GM18526 (cell line): ENCODE measurements around the gene SH3GLB1.

ENCODE experiments used
- POLR2A ChIP-seq: IDR thresholded peaks from 3 replicates; pipeline ENCODE4 v1.6.1; 2011; ENCODE audit not compliant: insufficient read length; ENCODE audit errors: extremely low read depth

The SH3GLB1 gene

GRCh38 chr1:86714159-86714558 is 9.8 kb downstream of the SH3GLB1 start:
- TF ChIP-seq POLR2A, result no peak

GRCh38 chr1:86714561-86715244 is 10.3 kb downstream of the SH3GLB1 start:
- no peak for TF ChIP-seq POLR2A

- TF ChIP-seq POLR2A, result no peak
Observed at GRCh38 chr1:86718786-86719185, 14.4 kb downstream of the SH3GLB1 start.

GRCh38 chr1:86731416-86731815 is 27.0 kb downstream of the SH3GLB1 start:
- TF ChIP-seq POLR2A, result no peak

GRCh38 chr1:86733340-86733739 is 29.0 kb downstream of the SH3GLB1 start:
- TF ChIP-seq POLR2A, result no peak

GRCh38 chr1:86739648-86740509 is 35.5 kb downstream of the SH3GLB1 start:
- TF ChIP-seq POLR2A, result no peak

GRCh38 chr1:86741947-86742572 is 37.7 kb downstream of the SH3GLB1 start:
- no peak for TF ChIP-seq POLR2A

GRCh38 chr1:86747304-86747703 is 42.9 kb downstream of the SH3GLB1 start:
- TF ChIP-seq POLR2A, result no peak

- TF ChIP-seq POLR2A, result no peak
Observed at GRCh38 chr1:86748622-86749373, 44.4 kb downstream of the SH3GLB1 start.

GRCh38 chr1:86750076-86750475 is 45.7 kb downstream of the SH3GLB1 start:
- TF ChIP-seq POLR2A, result no peak

GRCh38 chr1:86750530-86750929 is 46.2 kb downstream of the SH3GLB1 start:
- TF ChIP-seq POLR2A, result no peak

GRCh38 chr1:86751923-86752322 is 47.5 kb downstream of the SH3GLB1 start:
- TF ChIP-seq POLR2A, result no peak

GRCh38 chr1:86753700-86754099 is 49.3 kb downstream of the SH3GLB1 start:
- no peak for TF ChIP-seq POLR2A

- TF ChIP-seq POLR2A, result no peak
Observed at GRCh38 chr1:86754265-86754974, 50.0 kb downstream of the SH3GLB1 start.

GRCh38 chr1:86756062-86756406 is 51.7 kb downstream of the SH3GLB1 start:
- TF ChIP-seq POLR2A, result no peak

- TF ChIP-seq POLR2A, result no peak
Observed at GRCh38 chr1:86757272-86757984, 53.1 kb downstream of the SH3GLB1 start.
